ENCODE measurements around the gene SAMD13.

SAMD13 gene

DNA sequence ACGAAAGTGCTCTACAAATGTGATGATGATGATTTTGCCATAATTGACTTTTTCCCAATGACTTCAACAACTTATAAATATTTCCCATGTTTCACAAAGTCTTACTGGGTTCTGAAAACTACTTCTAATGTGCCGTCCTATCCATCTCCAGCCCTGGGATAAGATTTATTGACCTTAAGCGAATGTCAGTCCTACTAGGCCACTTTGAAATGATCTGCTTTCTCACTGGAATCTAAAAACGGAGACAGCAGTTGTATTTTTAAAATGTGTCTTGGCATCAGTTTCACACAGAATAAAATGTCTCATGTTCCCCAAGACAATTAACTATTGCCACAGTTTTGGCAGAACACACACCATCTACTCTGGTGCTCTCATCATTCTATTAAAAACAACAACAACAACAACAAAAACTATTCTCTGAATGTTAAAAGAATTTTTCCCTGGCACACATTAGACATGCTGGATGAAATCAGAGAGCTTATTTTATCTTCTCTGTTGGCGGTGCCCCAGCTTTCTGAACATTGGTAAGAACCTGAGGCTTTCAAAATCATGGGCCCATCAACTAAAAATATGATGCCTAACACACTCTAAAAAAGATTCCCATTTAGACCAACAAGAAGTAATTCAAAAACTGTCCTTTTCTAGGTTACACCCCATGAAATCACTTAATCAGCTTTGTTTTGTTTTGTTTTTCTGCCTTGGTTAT is 73.6 kb downstream of the SAMD13 start:
- DNase-seq: no peak

DNA sequence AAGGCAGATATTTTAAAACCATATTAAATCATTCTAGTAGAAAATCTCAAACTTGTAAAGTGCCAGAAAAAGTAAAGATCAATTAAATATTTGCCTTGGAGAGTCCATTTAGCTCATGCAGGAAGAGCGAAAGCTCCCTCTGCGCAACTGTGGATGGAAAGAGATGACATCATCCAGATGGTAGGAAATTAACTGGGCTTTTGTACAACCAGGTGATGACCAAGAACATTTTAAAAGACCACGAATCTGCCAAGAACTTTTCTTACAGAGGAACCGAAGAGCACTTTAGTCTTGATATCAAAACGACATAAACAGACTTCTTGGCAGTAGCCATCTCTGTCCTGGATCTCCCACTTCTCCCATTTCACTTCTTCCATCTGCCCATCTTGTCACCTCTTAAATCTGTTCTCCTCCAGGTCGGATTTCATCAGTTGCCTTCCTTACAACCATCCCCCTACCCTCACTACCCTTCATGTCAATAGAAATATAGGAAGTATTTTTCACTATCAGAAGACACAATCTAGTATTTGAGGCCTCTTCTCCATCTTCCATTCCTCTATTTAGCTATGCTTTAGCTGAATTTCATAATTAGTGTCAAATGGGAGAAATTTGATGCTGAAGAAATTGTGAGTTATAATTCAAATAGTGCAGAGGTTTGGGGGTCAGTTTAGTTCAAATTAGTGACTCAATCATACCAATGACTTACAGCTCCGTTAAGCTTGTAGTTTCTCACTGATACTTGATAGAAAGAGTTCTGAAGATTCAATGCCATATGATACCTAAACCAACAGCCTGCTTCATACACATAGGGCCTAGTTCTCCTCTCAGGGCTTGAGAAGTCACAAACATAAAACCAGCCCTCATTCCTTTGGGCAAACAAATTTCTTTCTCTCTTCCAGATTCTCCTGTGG is 74.7 kb downstream of the SAMD13 start:
- DNase-seq: no peak

DNA sequence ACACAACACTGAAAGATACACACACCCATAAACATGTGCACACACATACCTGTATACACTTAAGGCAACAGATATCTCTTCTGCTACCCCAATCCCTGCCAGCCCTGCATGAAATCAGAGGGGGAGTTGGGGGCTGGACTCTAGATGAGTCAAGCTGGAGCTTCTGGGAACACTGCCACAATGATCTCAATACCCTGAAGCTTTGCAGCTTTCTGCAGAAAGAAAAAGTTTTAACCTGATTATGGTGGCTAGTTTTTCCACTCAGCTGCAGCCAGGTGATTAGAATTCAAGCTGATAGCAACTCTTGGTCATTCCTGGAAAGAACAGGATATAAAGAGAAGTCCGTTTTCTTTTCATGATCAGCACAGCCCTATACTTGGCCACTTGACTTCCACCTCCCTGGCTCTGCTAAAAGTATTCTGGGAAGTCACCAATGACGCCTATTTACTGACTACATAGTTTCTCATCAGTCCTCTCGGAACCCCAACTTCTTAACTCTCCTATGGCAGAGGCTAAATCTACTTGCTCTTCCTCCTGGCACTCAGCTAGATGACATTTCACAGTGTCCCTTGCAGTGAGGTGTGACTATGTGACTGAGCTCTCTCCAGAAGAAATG is 76.1 kb downstream of the SAMD13 start:
- no peak for DNase-seq

DNA sequence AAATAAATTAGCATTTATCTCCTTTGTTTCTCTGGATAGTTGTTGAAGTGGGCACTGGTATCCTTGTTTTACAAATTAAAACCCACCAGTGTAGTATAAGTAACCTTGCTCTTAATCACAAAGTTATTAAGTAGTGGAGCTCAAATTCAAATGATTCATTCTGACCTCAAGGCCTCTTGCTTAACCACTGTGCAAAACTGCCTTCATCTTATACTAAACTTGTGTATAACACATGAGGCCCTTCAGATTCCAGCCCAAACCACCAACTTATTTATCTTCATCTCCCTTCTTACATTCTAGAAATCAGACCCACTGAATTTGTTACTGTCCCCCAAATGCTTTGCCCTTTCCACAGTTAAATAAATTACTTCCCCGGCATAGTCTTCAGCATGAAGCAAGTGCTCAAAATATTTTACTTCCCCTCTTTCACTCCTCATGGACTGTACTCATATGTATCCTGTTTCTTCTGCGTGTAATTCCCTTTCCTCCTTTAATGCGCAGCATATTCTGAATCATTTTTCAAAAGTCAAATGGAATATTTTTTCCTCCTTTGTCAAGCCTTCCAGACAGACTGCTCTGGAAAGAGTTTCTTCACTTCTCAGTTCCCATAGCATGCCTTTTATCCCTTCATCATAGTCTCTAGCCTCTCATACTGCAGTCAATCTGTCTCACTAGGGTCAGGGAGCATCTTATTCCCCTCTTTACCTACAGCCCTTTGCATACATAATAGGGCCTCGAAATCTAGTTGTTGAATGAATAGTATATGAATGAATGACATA is 77.8 kb downstream of the SAMD13 start:
- peak; percentile 19 to 67 (median 61) for DNase-seq

- no peak for DNase-seq
Observed at GRCh38 chr1:84379917-84380180, 78.3 kb downstream of the SAMD13 start.

DNA sequence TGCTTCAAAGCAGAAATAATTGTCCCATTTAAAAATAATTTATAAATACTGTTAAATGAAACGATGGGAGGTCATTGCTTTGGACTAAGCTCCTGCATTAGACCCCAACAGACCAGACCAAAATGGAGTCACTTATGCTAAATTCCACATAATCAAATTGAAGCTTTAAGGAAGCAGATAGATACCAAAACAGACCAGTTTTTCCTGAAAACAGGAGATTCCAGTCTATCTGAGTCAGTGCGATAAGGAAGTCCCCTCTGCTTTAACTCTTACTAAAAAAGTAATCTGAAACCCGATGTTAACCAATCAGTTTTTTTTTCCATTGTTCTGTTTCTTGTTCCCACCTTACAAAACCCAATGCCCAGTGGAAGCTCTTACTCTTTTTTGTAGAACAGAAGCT is 80.6 kb downstream of the SAMD13 start:
- no peak for DNase-seq

DNA sequence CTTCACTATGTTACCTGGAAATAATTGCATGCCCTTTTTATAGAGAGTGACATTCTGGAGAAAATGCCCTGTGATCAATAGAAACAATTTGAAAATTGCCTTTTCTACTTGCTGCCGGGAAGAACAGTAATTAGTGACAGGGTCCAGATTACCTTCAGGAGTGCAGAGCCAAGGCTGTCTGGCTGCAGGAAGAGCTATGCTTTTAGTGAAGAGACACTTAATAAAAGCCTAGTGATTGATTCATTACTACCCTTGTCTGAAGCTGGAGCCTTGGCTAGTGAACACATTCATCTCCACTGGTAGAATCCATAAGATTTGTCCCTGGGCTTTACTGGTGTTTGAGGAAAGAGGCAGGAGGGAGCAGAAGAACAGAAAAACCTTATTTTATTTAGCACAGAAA is 83.8 kb downstream of the SAMD13 start:
- no peak for DNase-seq

DNA sequence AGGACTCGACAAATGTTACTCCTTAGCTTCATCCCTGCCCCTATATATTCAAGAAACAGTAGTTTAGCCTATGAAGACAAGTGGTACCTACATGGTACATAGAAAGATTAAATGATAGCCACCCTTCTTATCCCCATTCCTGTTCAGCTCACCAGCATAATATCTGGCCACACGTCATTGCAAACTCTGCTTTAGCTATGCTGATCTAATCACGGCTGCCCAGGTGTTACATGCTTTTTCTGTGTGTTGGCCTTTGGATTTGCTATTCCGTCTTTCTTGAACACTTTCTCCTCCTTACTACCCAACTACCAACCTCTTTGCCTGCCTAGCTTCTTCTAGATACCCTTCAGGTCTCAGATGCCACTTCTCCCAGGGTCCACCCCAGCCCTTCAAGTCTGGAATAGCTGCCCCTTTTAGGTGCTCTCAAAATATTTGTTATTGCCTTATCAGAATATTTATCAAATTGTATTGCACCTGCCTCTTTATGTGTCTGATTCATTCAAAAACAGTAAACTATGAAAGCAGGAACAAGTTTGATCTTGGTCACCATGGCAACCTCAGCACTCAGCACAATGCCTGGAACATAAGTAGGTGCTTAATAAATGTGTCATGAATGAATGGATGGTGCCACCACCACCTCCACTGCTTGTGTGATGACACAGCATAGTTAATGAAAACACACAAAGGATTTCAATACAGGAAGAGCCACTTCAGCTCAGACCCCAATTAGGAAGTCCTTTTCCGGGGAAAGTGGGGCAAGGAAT is 85.4 kb downstream of the SAMD13 start:
- no peak for DNase-seq

DNA sequence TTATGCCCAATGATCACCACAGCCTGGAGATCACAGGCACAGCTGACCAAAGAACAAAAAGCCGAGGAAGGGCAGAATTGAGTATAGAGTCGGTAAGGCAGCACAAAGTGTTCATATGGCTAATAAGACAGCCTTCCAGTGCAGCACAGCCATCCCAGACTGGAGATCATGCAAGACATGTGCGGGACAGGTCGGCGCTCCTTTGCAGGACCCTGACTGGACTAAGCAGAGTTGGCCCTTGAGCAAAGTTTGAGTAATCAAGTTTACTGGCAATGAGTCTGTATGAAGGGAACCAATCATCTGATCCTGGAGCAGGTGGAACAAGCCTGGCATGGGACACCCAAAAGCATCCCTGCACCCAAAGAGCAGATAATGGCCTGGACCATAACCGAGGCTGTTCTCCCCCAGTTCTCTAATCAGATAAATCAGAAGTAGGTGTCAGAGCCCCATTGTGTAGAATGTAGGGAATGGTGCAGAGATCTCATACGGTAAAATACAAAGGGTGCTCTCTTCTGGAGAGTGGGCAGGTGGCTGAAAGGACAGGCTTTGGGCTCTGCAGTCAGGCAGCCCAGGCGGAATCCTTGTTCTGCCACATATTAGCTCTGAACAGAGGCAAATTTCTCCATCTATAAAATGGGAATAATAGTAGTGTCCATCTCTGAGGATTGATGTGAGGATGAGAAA is 86.1 kb downstream of the SAMD13 start:
- no peak for DNase-seq

GRCh38 chr1:84390226-84390625 is 88.7 kb downstream of the SAMD13 start:
- DNase-seq: peak; percentile 39 to 75 (median 66)

DNA sequence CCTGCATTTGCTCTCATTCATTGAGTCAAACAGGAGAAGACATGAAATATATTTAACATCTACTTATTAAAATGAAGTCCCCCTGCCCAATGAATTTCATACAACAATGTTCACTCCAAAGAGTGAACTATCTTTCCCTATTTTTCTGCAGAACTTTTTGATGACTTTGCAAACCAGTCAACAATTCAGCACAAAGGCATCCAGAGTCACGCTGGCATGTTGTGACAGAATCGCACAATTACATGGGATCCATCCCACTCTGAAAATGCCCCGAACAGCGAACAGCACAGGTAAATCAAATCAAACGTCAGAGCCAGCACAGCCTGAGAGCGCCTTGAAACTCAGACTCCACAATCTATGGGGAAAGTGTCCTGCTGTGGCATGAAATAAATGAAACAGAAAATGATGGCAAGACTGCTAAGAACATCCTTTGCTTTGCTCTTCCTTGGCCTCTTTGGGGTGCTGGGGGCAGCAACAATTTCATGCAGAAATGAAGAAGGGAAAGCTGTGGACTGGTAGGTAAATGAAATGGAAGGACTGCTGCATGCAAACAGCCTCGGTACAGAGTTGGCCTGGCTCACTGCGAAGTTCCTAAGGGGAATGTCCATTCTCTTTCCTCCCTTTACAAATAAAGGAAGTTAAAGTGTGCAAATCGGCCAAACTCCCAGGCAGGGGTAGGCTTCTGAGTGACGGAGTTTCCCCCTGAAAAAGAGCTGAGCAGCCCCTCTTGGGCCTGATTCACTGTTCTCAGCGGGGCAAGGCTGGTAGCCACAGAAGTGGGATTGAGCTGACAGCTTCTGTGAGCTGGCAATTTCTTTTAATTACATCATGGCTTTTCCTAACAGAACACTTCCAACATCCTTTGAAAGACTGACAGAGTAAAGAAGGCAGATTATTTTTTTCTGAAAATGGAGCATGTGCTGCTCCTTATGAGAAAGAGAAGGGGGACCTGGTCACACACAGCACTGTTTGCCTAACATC is 97.0 kb downstream of the SAMD13 start, which contains the start of gene DNASE2B:
DNASE2B (plus strand) TSS at position 310 of the 981 bp plus-strand sequence; CDS start at position 391, 81 bp downstream.
- DNase-seq: peak; percentile 45 to 56 (median 49)

All from suppressor macrophage treated with lipopolysaccharide for 1 hour (primary cell).